ENCODE data around the gene CKS1B.
"Not testable (repeated sequence)": the region's sequence is repeated elsewhere in the genome, so short reads cannot be mapped to it uniquely, and the experiment has no call there.

CKS1B gene

DNA sequence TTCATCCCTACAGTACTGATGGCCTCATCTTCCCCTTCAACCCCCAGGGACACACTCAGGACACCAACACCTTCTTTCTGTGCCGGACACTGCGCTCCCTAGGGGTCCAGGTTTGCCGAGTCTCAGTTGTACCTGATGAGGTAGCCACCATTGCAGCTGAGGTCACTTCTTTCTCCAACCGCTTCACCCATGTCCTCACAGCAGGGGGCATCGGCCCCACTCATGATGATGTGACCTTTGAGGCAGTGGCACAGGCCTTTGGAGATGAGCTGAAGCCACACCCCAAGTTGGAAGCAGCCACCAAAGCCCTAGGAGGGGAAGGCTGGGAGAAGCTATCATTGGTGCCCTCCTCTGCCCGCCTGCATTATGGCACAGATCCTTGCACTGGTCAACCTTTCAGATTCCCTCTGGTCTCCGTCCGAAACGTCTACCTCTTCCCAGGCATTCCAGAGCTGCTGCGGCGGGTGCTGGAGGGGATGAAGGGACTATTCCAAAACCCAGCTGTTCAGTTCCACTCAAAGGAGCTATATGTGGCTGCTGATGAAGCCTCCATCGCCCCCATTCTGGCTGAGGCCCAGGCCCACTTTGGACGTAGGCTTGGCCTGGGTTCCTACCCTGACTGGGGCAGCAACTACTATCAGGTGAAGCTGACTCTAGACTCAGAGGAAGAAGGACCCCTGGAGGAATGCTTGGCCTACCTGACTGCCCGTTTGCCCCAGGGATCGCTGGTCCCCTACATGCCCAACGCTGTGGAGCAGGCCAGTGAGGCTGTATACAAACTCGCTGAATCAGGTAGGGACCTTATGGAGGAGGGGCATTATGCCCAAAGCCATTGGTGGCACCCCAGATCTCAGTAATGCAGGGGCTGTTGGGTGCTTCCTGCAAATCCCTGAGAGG, 13.8 kb downstream of the CKS1B start:
- DNase-seq = no peak

DNA sequence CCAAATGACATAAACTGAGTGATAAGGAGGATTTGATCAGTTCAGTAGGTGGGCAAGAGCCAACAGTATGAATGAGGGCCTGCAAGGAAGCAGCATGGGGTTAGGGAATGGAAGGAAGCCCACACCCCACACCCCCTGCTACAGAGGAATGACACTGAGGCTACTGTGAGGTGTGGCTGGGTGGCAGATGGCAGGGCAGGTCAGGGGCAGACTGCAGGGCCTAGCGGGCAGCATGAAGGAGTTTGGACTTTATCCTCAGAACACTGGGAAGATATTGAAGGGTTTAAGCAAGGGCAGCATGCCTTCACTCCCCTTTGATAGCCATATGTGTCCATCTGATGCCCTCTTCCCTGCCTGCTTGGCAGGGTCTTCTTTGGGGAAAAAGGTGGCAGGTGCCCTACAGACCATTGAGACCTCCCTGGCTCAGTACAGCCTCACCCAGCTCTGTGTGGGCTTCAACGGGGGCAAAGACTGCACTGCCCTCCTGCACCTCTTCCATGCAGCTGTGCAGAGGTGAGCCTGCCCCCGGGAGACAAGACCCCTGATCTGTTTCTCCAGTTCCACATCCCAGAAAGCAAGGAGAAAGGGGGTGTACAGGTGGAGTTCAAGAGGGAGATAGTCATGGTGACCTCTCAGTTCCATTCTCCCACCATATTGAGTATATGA, 14.8 kb downstream of the CKS1B start:
- no peak for DNase-seq

GRCh38 chr1:154990276-154990675, 15.8 kb downstream of the CKS1B start:
- DNase-seq = no peak

DNA sequence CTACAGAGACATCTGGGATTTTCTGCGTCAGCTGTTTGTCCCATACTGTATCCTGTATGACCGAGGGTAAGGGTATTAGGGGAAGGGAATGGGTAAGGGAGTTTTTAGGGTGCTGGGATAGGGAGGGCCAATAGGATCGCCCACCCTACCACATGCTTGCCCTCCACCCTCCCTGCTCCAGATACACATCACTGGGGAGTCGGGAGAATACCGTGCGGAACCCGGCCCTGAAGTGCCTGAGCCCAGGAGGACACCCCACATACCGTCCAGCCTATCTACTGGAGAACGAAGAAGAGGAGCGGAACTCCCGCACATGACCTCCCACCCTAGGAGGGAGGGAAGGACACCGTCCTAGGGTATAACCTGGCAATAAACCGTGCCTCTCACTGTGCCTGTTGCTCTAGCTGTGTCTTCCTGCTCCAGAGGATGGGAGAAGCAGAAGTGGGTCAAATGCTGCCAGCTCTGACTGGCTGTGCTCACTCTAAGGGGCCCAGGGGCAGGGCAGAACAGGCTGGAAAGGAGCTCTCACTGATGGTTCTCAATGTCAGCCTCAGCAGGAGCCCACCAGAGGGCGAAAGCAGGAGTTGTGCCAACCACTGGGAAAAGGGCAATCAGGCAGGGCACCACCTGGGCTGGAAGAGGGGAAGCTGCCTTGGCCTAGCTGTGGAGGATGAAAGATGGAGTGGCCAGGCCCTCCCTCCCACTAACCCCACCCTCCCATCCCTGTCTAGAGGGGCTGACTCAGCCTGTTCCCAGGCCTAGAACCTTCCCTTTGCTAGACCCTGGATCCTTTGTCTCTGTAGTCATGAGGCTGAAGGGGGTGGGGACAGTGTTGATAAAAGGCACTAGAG, 18.5 kb downstream of the CKS1B start:
- DNase-seq = no peak

DNA sequence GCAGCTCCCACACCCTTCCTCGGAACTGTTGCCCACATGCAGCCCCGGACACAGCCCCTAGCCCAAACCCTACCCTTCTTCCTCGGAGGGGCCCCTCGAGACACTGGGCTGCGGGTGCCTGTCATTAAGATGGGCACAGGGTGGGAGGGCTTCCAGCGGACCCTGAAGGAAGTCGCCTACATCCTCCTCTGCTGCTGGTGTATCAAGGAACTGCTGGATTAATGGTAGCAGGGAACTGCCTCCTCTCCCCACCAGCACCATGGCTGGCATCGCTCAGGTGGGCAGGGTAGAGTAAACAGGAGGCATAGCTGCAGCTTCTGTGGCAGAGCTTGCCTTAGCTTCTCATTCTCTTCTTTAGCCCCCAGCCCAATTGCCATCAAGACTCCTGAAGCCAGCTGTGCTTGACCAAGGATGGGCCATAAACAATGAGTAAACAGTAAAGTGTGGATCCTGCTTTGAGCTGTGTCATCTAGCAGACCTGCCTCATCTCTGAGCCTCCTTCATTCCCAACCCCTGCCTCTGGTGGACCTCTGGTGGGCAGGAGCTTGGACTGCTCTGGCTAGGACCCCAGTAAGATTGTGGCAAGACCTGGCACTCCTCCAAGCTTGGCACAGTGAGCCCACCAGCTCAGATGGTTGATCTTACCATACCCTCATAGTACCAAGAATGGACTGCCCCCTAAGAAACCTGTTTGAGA, 19.2 kb downstream of the CKS1B start, which contains the start of gene LENEP:
Gene LENEP, plus strand, starts transcription at position 15 of the 697 bp plus-strand sequence. Its CDS starts 22 bp downstream, at position 37.
- DNase-seq = no peak

GRCh38 chr1:154994269-154994587, 19.7 kb downstream of the CKS1B start:
- no peak for DNase-seq

DNA sequence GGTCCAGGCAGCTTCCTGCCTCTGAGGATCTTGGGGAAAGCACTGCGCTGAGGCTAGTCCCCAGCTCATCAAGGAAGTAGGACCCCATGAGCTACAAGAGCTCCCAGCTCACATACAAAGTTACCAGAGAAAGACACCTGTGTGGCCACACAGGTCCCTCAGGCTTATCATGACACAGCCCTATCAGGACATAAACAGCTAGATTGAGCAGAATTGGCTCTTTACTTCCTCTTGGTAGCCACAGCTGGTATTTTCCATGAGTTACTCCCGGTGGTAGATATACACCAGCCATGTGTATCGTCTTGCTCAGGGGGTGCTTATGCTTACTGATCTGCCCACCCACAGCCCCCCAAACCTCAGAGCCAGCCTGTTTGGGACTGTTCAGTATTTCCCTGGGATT, 20.1 kb downstream of the CKS1B start:
- DNase-seq = no peak

DNA sequence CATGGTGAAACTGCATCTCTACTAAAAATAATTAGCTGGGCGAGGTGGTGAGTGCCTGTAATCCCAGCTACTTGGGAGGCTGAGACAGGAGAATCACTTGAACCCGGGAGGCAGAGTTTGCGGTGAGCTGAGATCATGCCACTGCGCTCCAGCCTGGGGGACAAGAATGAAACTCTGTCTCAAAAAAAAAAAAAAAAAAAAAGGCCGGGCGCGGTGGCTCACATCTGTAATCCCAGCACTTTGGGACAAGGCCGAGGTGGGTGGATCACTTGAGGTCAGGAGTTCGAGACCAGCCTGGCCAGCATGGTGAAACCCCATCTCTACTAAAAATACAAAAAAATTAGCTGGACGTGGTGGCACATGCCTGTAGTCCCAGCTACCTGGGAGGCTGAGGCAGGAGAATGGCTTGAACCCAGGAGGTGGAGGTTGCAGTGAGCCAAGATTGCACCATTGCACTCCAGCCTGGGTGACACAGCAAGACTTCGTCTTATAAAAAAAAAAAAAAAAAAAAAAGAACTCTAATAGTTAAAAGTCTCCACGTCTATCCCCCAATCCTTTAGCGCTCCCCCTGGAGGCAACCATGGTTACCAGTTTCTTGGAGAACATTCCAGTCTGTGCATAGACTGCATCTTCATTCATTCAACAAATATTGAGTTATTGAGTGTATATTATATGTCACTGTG, 21.0 kb downstream of the CKS1B start:
- not testable (repeated sequence) for DNase-seq

DNA sequence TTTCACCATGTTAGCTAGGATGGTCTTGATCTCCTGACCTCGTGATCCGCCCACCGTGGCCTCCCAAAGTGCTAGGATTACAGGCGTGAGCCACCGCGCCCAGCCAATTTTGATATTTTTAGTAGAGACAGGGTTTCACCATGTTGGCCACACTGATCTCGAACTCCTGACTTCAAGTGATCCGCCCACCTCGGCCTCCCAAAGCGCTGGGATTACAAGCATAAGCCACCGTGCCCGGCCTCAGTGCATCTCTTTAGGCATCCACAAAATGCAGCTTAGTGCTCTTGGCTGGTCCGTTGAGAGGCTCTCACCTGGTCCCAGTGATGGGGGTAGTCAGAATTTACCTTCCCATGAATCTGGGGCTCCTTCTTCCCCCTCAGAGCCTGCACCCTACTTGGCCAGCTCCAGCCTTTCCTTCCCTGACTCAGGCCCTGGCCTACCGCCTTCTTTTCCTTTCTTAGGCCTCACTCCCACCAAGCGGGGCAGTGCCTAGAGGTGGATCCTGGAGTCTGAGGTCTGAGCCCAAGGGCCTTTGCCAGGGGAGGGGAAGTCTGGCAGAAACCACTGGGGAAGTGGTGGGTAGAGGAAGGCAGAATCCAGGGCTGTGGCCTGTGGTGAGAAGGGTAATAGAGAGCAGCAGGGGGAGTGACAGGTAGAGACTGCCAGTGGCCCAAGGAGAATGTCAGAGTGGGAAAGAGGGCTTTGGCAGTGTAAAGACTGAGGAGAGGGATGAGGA, 22.7 kb downstream of the CKS1B start:
- no peak for DNase-seq

DNA sequence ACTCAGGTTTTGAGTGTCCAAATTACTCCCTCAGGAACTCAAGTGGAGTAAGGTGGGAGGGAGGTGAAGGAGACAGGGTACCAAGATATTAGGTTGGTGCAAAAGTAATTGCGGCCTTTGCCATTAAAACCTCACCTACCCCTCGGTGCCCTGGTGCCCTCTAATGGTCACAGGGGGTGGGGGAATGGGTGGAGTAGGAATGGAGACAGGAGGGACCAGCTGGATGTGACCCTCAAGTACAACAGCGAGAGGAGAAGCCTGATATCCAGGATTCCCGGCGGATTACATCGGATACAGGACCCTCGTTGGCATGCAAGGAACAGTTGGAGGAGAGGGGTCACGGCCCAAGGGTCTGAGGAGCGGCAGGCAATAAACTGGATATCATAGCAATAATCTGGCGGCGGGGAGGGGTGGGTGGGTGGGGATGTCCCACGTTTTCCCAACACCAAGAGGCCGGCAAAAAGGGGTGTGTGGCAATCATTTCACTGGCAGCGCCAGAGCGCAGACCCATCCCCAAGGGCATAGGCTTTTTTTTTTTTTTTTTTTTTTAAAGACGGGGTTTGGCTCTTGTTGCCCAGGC, 23.8 kb downstream of the CKS1B start:
- DNase-seq = no peak

- DNase-seq = peak; percentile 76 to 80
Measured at GRCh38 chr1:154998818-154999570, 24.5 kb downstream of the CKS1B start.

DNA sequence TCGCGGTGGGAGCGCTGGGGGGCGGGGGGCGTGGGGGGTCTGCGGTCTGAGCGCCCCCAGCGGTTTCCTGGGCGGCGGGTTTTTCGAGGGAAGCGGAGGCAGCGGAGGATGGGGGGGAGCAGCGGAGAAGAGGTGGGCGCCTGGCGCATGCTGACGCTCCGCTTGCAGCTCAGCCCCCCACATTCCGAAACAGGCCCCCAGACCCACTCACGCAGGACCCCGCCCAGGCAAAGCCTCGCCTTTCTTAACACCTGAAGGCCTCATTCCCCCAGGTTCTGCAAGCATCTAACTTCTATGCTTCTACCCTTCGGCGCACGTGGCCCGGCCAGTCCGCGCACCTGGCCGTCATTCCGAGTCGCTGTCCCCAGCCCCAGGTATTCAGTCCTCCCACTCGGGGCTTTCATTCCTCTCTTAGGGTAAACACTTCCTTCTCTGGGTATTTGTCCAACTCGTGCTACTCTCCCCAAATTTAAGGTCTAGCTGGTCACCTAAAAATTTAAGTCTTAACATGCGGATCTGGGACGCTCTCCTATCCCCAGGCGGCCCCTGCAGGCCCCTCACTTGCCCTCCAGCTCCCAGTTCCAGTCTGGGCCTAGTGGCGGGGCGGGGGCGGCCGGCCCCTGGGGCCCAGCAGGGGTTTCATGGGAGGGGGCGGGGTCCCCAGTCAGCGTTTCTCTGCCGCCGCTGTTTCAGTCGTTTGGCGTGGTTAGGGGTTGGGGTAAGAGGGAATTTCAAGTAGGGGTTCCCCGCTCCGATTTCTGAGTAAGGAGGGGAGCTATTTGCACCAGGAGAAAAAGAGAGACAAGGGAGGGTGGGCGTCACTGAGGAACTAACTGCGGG, 25.3 kb downstream of the CKS1B start:
- peak in 1 of 2 donors; percentile 67 for DNase-seq

DNA sequence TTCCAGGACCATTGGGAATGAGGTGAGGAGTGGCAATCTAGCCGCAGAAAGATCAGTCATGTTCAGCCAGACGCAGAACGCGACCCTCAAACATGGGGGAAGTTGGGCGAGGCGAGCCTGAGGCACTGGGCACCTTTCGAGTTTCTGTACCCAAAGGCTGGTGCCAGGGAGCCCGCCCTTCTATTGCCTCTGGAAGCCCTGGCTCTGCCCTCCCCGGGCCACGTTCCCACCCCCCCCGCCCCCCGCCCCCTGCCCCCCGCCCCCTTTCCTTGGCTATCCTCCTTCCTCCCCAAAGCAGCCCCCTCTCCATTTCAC, 25.9 kb downstream of the CKS1B start:
- no peak for DNase-seq

- DNase-seq = peak; percentile 79 to 80
Measured at GRCh38 chr1:155000726-155001424, 26.4 kb downstream of the CKS1B start.

GRCh38 chr1:155001425-155001674, 26.9 kb downstream of the CKS1B start:
- DNase-seq = no peak

DNA sequence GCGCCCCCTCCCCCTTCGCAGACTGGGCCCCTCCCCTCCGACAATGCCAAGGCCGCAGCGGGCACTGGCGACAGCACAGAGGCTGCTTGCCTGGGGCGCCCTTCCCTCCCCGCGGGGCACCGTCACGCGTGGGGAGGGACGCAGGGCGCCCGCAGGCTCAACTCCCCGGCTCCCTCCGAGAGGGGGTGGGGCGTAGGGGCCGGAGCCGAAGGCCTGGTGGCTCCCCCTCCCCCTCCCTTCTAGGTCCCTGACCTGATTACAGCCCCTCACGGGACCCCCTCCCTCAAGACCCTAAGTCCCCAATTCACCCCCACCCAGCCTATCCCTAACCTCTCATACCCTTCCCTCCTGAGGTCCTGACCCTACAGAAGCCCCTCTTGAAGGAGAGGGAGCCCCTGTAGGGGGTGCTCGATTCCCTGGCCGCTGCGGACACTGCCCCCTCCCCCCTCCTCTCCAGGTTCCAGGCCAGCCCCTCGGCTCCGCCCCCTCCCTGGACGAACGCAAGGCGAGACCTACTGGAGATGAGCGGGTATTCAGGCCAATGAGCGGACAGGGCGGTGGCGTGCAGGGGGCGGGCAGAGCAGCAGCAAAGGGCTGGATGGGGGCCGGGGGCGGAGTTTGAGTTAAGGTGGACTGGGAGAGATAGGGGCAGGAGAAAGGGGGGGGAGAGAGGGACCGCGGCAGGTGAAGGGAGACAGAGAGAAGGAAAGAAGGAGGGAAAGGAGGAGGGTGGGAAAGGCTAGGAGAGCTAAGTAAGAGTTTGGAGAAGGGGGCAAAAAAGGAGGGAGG, 27.4 kb downstream of the CKS1B start:
- peak; percentile 96 to 98 for DNase-seq

GRCh38 chr1:155002464-155003226, 28.2 kb downstream of the CKS1B start, which contains the start of gene ZBTB7B:
Gene ZBTB7B, plus strand, starts transcription at chr1:155002802. Its CDS starts 11,859 bp downstream, at chr1:155014661.
- DNase-seq = no peak

Data from stimulated activated CD4-positive, alpha-beta T cell treated with anti-CD3 and anti-CD28 coated beads, Interleukin-2, amount 100 ng/mL, for 48 hours (primary cell).